Mucosa of descending colon (tissue), 3 donors: ENCODE data around the gene TFB1M. TPM values are rescaled to one million over a fixed set of nuclear protein-coding genes. Genes with fewer than 3 reads are reported as not detected.
"Not testable (repeated sequence)": the region's sequence is repeated elsewhere in the genome, so short reads cannot be mapped to it uniquely, and the experiment has no call there.

Experiments
- ATAC-seq: fragments of 200-7000 bp; cut with Tn5 transposase; one replicate; pipeline ENCODE4 v1.9.1; 2020; ENCODE audit warnings: mild to moderate bottlenecking, moderate library complexity
- DNase-seq, 3 donors: peaks; one replicate each; pipeline ENCODE4 v3.0.0-alpha.2; 2020
- H3K36me3 ChIP-seq: fragments of 200-600 bp; one replicate; pipeline ENCODE4 v1.8.0; 2021; ENCODE audit warnings: low read depth, mild to moderate bottlenecking
- H3K4me1 ChIP-seq: fragments of 200-600 bp; one replicate; pipeline ENCODE4 v1.8.0; 2021; ENCODE audit warnings: low read depth, mild to moderate bottlenecking
- H3K4me3 ChIP-seq: fragments of 200-600 bp; one replicate; pipeline ENCODE4 v1.8.0; 2021; ENCODE audit warnings: mild to moderate bottlenecking
- H3K9me3 ChIP-seq: fragments of 200-600 bp; one replicate; pipeline ENCODE4 v1.8.0; 2021; ENCODE audit warnings: mild to moderate bottlenecking
- intact Hi-C, 2 donors: fragments of 100-400 bp; cut with DNase I in 1 of 2; cut with micrococcal nuclease in 1 of 2; formaldehyde crosslinking; loops; one replicate each; pipeline versions ENCODE4 v1.11.0 to v1.11.1; 2022; cut with DNase I, micrococcal nuclease
- total RNA-seq, 3 donors: library from RNA; stranded (reverse); fragmentation: NEBNext Ultra II Directional in 2 of 3; extraction: Animal tissue kit (Norgen Biotek cat#: 25700) in 2 of 3; gene quantifications; one replicate each; pipeline versions ENCODE4 v1.2.1 to v1.2.4, GENCODE V29; 2021 to 2023
- TF ChIP-seq, protein P1 (sequence below): fragments of 200-600 bp; IDR thresholded peaks from one replicate; pipeline ENCODE4 v1.8.0; 2022; ENCODE audit warnings: antibody characterized with exemption, mild to moderate bottlenecking
- donor health status: DM: no; HTN: no; CAD: no; lungs with moderate emphysema.
- donor health status: DM: no; HTN: no; CAD: no.
- donor health status: DM: no; HTN: yes; CAD: no.

The TFB1M gene
- total RNA-seq, 3 donors from 2014 or later: 23.7 to 28.3 (median 26.5) TPM

DNA sequence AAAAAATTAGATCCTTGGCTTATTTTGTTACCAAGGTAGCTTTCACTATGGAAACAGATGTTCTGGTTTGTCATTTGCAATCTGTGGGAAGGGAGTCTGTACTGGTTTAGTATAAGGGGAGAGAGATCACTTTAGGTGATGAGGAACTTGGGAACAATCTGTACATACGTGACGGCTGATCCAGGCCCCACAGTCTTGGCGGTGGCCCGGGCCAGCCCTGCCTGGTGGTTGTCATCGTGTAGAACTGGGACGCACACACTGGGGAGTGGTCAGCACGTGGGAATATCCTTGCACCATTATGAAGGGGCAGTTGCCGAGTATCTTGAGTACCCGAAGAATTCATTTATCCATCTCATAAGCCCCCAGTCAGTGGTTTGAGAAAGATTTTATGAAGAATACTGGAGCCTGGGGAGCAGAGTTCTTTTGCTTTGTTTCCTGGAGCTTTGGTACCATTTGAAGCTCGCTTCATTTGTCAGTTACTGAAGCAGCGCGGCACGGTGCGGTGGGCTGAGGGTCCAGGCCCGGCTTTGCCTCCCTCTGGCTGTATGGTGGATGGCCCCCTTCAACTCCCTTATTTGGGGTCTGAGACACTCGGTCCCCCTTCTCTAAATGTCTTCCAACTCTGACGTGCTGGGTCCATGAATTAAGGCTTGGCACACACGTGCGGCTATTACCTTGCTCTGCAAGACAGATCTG lies 73.2 kb downstream of the TFB1M start:
- Histone ChIP-seq H3K9me3 (no peaks in the 10 kb centered on the region), H3K4me3 (no peak overlapping the region), H3K36me3 (no peaks in the 10 kb centered on the region), H3K4me1 (no peaks in the 10 kb centered on the region)
- TF ChIP-seq, protein P1, sequence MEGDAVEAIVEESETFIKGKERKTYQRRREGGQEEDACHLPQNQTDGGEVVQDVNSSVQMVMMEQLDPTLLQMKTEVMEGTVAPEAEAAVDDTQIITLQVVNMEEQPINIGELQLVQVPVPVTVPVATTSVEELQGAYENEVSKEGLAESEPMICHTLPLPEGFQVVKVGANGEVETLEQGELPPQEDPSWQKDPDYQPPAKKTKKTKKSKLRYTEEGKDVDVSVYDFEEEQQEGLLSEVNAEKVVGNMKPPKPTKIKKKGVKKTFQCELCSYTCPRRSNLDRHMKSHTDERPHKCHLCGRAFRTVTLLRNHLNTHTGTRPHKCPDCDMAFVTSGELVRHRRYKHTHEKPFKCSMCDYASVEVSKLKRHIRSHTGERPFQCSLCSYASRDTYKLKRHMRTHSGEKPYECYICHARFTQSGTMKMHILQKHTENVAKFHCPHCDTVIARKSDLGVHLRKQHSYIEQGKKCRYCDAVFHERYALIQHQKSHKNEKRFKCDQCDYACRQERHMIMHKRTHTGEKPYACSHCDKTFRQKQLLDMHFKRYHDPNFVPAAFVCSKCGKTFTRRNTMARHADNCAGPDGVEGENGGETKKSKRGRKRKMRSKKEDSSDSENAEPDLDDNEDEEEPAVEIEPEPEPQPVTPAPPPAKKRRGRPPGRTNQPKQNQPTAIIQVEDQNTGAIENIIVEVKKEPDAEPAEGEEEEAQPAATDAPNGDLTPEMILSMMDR: no peak
- ATAC-seq (no peak), DNase-seq (no peak)
- intact Hi-C loops: no loop called here

DNA sequence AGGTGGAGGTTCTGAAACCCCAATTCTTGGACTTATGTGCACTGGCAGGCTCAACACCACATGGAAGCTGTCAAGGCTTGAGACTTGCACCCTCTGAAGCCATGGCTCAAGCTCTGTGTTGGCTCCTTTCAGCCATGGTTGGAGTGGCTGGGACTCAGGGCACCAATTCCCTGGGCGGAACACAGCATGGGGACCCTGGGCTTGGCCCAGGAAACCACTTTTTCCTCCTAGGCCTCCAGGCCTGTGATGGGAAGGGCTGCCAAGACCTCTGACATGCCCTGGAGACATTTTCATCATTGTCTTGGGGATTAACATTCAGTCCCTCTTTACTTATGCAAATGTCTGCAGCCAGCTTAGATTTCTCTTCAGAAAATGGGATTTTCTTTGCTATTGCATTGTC lies 76.7 kb downstream of the TFB1M start:
- H3K9me3 ChIP-seq: no peaks in the 10 kb centered on the region
- H3K4me1 ChIP-seq: no peaks in the 10 kb centered on the region
- no peak overlapping the region for H3K4me3 ChIP-seq
- H3K36me3 ChIP-seq: no peaks in the 10 kb centered on the region
- ATAC-seq: no peak
- TF ChIP-seq, protein P1: no peak
- intact Hi-C loops: no loop called here
- DNase-seq: no peak

DNA sequence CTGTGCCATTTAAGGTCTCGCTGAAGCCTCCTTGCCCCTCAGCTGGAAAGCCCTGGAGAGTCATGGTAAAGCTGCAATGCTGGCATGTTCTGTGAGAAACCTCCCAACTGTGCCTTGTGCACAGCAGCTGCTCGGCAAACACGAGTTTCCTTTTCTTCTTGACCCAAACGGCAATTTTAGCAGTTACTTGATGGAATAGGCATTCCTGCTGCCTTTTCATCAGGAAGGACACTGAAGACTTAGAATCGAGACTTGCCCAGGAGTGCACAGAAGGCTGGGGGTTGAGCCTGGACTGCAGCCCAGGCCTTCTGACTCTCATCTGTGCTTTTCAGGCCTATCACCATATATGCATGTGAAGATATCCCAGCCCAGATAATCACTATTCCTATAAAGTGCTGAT lies 79.2 kb downstream of the TFB1M start:
- H3K4me3 ChIP-seq: no peak overlapping the region
- H3K4me1 ChIP-seq: no peaks in the 10 kb centered on the region
- DNase-seq: no peak
- no peaks in the 10 kb centered on the region for H3K9me3 ChIP-seq
- TF ChIP-seq, protein P1: no peak
- no peak for ATAC-seq
- no peaks in the 10 kb centered on the region for H3K36me3 ChIP-seq
- intact Hi-C loops: no loop called here

DNA sequence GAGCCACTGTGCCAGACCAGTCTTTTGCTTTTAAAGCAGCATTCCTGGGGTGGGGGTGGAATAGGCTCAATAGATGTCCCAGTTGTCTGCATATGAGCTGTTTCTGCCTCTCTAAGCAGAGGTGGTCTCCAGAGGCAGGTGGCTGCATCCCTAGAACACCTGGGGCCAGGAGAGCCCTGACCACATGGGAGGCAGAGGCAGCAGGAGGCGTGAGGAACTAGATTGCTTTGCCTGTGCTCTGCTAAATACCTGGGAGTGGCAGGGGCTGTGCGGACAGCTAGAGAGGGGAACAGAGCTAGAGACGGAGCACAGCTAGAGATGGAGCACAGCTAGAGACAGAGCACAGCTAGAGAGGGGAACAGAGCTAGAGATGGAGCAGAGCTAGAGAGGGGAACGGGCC lies 79.6 kb downstream of the TFB1M start:
- H3K9me3 ChIP-seq: no peaks in the 10 kb centered on the region
- H3K4me1 ChIP-seq: no peaks in the 10 kb centered on the region
- intact Hi-C loops: no loop called here
- TF ChIP-seq, protein P1: no peak
- ATAC-seq (no peak), DNase-seq (no peak)
- no peak overlapping the region for H3K4me3 ChIP-seq
- no peaks in the 10 kb centered on the region for H3K36me3 ChIP-seq

DNA sequence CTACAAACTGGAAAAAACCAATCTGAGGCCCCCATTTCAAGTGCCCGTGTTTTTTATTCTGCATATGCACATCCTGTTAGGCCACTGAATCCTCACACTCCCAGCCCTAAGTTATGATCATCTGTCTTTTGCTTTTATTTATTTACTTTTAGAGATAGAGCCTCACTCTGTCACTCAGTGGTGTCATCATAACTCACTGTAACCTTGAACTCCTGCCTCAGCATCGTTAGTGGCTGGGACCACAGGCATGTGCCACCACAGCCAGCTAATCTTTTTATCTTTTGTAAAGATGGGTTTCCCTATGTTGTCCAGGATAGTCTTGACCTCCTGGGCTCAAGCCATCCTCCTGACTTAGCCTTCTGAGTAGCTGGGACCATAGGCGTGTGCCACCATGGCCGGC lies 80.1 kb downstream of the TFB1M start:
- no peaks in the 10 kb centered on the region for H3K4me1 ChIP-seq
- H3K9me3 ChIP-seq: no peaks in the 10 kb centered on the region
- DNase-seq (no peak), ATAC-seq (no peak)
- H3K36me3 ChIP-seq: no peaks in the 10 kb centered on the region
- intact Hi-C loops: no loop called here
- TF ChIP-seq, protein P1: no peak
- H3K4me3 ChIP-seq: no peak overlapping the region

DNA sequence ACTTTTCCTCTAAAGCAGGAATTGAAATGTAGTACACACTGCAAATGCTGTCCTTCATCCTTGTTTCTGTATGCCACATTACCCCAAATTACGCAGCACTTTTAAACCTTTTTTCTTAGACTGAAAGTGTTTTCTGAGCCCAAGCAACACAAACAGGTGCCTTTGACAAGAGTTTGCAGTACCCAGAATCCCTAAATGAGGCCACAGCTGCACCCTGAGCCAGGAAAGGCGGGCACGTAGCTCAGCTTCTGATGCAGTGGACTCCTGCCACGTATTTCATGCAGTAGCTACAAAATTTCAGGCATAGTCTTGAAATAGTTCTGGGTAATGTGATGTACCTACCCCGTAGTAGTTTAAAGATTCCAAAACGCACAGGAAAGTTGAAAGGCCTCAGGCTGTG lies 81.4 kb downstream of the TFB1M start:
- no peak for ATAC-seq
- Histone ChIP-seq H3K4me1 (no peaks in the 10 kb centered on the region), H3K4me3 (no peak overlapping the region), H3K36me3 (no peaks in the 10 kb centered on the region), H3K9me3 (no peaks in the 10 kb centered on the region)
- no peak for DNase-seq
- TF ChIP-seq, protein P1: no peak
- intact Hi-C loops: no loop called here

DNA sequence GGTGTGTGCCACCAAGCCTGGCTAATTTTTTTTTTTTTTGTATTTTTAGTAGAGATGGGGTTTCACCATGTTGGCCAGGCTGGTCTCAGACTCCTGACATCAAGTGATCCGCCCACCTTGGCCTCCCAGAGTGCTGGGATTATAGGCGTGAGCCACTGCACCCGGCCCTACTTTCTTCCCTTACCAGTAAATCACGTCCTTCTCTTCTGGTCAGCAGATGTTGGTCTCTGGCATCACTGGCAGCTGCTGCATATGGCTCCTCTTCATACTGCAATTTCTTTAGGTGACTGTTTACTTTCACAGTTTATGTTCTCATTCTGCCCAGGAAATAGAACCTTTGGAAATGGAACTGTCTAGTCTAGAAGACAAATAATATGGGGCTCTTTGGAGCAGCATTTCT lies 83.3 kb downstream of the TFB1M start:
- ATAC-seq, H3K9me3 ChIP-seq, DNase-seq, H3K4me1 ChIP-seq, intact Hi-C loops, H3K36me3 ChIP-seq, H3K4me3 ChIP-seq: not testable (repeated sequence)
